A549 (cell line): ENCODE results near the gene ACAN.

Experiments
- CHD2 ChIP-seq: fragments of 150-350 bp; IDR thresholded peaks from 2 replicates; pipeline ENCODE4 v1.6.1; 2014; ENCODE audit warnings: low read length; ENCODE audit not compliant: partially characterized antibody
- CHD4 ChIP-seq: fragments of 200-600 bp; sonication (generic); IDR thresholded peaks from 2 replicates; pipeline ENCODE4 v1.6.1; 2016; ENCODE audit warnings: antibody characterized with exemption, mild to moderate bottlenecking, borderline replicate concordance
- EP300 ChIP-seq, 2 experiments: fragments of >200 bp; sonication (Bioruptor Twin); formaldehyde crosslinking; IDR thresholded peaks; 2 replicates in 1 of 2; 3 replicates in 1 of 2; pipeline ENCODE4 v1.6.1; 2016 to 2017
- ESRRA ChIP-seq: fragments of 150-350 bp; IDR thresholded peaks from 2 replicates; pipeline ENCODE4 v1.6.1; 2014; ENCODE audit warnings: mild to moderate bottlenecking, low read length, borderline replicate concordance
- JUNB ChIP-seq: fragments of >200 bp; sonication (Bioruptor Twin); formaldehyde crosslinking; IDR thresholded peaks from 2 replicates; pipeline ENCODE4 v1.6.1; 2016
- MAFK ChIP-seq: fragments of 450-650 bp; IDR thresholded peaks from 2 replicates; pipeline ENCODE4 v1.6.1; 2014; ENCODE audit not compliant: partially characterized antibody
- MAZ ChIP-seq: fragments of 150-350 bp; IDR thresholded peaks from 2 replicates; pipeline ENCODE4 v1.6.1; 2014; ENCODE audit warnings: antibody characterized with exemption, low read depth, low read length, borderline replicate concordance
- MYC ChIP-seq: IDR thresholded peaks from 2 replicates; pipeline ENCODE4 v1.6.1; 2012; ENCODE audit warnings: mild to moderate bottlenecking, inconsistent platforms, low read length, improper control_type of control experiment, borderline replicate concordance
- RAD21 ChIP-seq, 2 experiments: fragments of >200 bp in 1 of 2; sonication (Bioruptor Twin) in 1 of 2; formaldehyde crosslinking in 1 of 2; IDR thresholded peaks in 1 of 2; conservative IDR thresholded peaks in 1 of 2; 2 replicates in 1 of 2; 3 replicates in 1 of 2; pipeline ENCODE4 v1.6.1; 2012 to 2018; ENCODE audit warnings: inconsistent platforms in 1 of 2
- RNF2 ChIP-seq: fragments of 200-600 bp; sonication (generic); IDR thresholded peaks from 2 replicates; pipeline ENCODE4 v1.6.1; 2016; ENCODE audit warnings: low read depth, mild to moderate bottlenecking, antibody characterized with exemption, moderate library complexity, borderline replicate concordance
- TF ChIP-seq, protein P1 (sequence below): fragments of >200 bp; sonication (Bioruptor Twin); formaldehyde crosslinking; IDR thresholded peaks from 3 replicates; pipeline ENCODE4 v1.5.1; 2016
- TF ChIP-seq, protein P2 (sequence below): IDR thresholded peaks from 2 replicates; pipeline ENCODE4 v1.6.1; 2012; ENCODE audit warnings: low read depth, borderline replicate concordance
- TF ChIP-seq, protein P3 (sequence below): fragments of 200-600 bp; sonication (generic); IDR thresholded peaks from 2 replicates; pipeline ENCODE4 v1.6.1; 2016; ENCODE audit warnings: antibody characterized with exemption, mild to moderate bottlenecking, moderate library complexity

DNA sequence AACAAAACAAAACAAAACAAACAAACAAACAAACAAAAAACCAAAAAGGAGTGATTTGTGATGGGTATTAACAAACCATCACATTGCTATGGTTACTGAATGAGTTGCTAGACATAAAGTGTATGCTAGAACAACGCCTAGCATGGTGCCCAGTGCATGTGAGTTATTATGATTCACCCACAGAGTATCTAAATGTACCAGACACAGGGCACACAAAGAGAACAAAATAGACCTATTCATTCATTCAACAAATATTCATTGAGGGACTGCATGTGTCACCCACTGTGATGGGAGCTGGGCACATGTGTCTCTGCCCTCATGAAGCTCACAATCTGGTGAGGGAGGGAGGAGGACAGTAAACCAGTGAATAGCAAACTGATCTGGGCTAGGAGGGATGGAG lies 11.6 kb upstream of the ACAN start:
- TF ChIP-seq, protein P1, sequence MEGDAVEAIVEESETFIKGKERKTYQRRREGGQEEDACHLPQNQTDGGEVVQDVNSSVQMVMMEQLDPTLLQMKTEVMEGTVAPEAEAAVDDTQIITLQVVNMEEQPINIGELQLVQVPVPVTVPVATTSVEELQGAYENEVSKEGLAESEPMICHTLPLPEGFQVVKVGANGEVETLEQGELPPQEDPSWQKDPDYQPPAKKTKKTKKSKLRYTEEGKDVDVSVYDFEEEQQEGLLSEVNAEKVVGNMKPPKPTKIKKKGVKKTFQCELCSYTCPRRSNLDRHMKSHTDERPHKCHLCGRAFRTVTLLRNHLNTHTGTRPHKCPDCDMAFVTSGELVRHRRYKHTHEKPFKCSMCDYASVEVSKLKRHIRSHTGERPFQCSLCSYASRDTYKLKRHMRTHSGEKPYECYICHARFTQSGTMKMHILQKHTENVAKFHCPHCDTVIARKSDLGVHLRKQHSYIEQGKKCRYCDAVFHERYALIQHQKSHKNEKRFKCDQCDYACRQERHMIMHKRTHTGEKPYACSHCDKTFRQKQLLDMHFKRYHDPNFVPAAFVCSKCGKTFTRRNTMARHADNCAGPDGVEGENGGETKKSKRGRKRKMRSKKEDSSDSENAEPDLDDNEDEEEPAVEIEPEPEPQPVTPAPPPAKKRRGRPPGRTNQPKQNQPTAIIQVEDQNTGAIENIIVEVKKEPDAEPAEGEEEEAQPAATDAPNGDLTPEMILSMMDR = no peak
- TF ChIP-seq CHD4 (no peak), MAFK (no peak), JUNB (no peak), MAZ (no peak), ESRRA (no peak), MYC (no peak), EP300 (IDR thresholded peaks at IDR 0.05) (no peak), CHD2 (no peak), RNF2 (no peak), RAD21 (conservative IDR thresholded peaks at IDR 0.05 in 1 of 2, IDR thresholded peaks at IDR 0.05 in 1 of 2) (no peak)
- TF ChIP-seq, protein P2, sequence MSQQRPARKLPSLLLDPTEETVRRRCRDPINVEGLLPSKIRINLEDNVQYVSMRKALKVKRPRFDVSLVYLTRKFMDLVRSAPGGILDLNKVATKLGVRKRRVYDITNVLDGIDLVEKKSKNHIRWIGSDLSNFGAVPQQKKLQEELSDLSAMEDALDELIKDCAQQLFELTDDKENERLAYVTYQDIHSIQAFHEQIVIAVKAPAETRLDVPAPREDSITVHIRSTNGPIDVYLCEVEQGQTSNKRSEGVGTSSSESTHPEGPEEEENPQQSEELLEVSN = no peak
- TF ChIP-seq, protein P3, sequence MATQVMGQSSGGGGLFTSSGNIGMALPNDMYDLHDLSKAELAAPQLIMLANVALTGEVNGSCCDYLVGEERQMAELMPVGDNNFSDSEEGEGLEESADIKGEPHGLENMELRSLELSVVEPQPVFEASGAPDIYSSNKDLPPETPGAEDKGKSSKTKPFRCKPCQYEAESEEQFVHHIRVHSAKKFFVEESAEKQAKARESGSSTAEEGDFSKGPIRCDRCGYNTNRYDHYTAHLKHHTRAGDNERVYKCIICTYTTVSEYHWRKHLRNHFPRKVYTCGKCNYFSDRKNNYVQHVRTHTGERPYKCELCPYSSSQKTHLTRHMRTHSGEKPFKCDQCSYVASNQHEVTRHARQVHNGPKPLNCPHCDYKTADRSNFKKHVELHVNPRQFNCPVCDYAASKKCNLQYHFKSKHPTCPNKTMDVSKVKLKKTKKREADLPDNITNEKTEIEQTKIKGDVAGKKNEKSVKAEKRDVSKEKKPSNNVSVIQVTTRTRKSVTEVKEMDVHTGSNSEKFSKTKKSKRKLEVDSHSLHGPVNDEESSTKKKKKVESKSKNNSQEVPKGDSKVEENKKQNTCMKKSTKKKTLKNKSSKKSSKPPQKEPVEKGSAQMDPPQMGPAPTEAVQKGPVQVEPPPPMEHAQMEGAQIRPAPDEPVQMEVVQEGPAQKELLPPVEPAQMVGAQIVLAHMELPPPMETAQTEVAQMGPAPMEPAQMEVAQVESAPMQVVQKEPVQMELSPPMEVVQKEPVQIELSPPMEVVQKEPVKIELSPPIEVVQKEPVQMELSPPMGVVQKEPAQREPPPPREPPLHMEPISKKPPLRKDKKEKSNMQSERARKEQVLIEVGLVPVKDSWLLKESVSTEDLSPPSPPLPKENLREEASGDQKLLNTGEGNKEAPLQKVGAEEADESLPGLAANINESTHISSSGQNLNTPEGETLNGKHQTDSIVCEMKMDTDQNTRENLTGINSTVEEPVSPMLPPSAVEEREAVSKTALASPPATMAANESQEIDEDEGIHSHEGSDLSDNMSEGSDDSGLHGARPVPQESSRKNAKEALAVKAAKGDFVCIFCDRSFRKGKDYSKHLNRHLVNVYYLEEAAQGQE = no peak
